ENCODE data around the gene ZNF512B.

- TF ChIP-seq CTCF (IDR thresholded peaks at IDR 0.05) (no peak), POLR2A (IDR thresholded peaks at IDR 0.05) (no peak)
Observed at GRCh38 chr20:63973160-63973479, 3.4 kb upstream of the ZNF512B start.
